HT-29 (cell line): ENCODE measurements around the gene ESR1. TPM values are rescaled to one million over a fixed set of nuclear protein-coding genes. Genes with fewer than 3 reads are reported as not detected.
"Not testable (repeated sequence)": the region's sequence is repeated elsewhere in the genome, so short reads cannot be mapped to it uniquely, and the experiment has no call there.

Experiments
- DNase-seq: peaks from one replicate; pipeline ENCODE4 v3.0.0-alpha.2; 2015; ENCODE audit warnings: low spot score
- total RNA-seq: library from RNA; depleted of rRNA; stranded (reverse); fragments of >200 nt; shearing (Covaris generic); gene quantifications from 2 replicates; pipeline ENCODE4 v1.2.3, GENCODE V29; 2014

ESR1 gene
- total RNA-seq, 1 experiment from 2014 or later, result not detected

- no peak for DNase-seq
Measured at GRCh38 chr6:152130441-152130840, 323.0 kb downstream of the ESR1 start.

- DNase-seq, result peak; percentile 50
Measured at GRCh38 chr6:152135755-152136448, 328.4 kb downstream of the ESR1 start.

DNA sequence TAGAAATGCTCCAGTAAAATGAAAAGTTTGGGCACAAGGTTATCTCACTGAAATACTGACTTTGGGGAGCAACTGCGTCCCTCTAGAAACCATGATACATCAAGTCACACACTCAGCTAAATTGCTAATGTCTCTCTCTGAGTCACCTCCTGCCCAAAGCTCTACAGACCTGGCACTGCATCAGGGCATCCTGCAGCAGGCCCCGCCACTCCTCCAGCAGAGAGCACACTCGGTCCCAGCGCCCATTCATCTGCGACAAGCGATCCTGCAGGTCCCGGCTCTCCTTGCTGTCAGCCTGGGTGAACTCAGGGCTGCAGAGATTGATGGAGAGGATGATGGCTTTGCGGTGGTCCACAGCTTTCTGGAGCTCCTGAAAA lies 329.0 kb downstream of the ESR1 start:
- DNase-seq, result peak; percentile 67

DNA sequence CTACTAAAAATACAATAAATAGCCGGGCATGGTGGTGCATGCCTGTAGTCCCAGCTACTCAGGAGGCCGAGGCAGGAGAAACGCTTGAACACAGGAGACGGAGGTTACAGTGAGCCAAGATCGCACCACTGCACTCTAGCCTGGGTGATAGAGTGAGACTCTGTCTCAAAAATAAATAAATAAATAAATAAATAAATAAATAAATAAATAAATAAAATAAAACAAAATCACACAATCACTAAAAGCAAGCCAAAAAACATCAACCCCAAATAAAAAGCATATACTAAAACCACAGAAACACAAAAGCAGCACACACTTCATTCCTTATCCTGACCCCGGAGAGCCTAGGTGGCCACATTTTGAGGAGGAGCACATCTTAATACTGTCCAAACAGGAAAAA lies 330.9 kb downstream of the ESR1 start:
- DNase-seq, result not testable (repeated sequence)

DNA sequence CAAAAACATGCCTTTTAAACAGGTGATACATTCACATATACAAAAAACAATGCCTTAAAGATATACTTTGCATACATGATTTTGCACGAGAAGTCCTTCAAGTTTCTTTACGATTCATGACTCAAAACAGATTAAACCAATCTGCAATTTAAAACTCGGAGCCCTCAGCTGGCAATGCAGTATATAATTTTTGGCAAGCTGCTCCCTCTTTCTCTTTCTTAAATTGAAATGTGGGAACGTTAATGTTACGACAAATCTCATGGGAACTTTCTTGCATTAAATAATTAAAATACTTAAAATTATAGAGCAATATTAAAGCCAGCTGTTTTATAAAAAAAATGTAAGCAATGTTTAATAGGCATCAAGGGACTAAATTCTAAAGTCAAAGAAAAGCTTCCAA lies 334.6 kb downstream of the ESR1 start:
- DNase-seq, result no peak

GRCh38 chr6:152143359-152143758 lies 335.9 kb downstream of the ESR1 start:
- no peak for DNase-seq

DNA sequence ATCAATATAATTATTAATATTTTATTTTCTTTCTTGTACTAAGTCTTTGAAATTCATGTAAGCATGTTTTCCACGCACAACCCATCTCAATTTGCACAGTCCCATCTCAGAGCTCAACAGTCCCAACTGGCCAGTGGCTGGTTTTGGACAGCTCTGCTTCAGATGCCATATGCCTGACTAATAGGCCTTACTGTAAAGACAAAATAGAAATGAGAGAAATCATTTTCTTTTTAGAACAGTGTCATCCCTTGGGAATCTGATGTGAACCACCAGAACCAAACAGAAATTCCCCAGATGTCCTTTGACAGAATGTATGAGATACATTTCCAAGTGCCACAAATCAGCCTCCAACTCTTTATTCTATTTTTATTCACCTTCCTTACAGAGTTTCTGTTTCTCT lies 338.9 kb downstream of the ESR1 start:
- no peak for DNase-seq

- DNase-seq, result no peak
Measured at GRCh38 chr6:152147269-152147668, 339.8 kb downstream of the ESR1 start.

- no peak for DNase-seq
Measured at GRCh38 chr6:152148412-152148811, 340.9 kb downstream of the ESR1 start.

- no peak for DNase-seq
Measured at GRCh38 chr6:152150196-152150595, 342.7 kb downstream of the ESR1 start.

GRCh38 chr6:152151920-152152319 lies 344.4 kb downstream of the ESR1 start:
- DNase-seq, result no peak

DNA sequence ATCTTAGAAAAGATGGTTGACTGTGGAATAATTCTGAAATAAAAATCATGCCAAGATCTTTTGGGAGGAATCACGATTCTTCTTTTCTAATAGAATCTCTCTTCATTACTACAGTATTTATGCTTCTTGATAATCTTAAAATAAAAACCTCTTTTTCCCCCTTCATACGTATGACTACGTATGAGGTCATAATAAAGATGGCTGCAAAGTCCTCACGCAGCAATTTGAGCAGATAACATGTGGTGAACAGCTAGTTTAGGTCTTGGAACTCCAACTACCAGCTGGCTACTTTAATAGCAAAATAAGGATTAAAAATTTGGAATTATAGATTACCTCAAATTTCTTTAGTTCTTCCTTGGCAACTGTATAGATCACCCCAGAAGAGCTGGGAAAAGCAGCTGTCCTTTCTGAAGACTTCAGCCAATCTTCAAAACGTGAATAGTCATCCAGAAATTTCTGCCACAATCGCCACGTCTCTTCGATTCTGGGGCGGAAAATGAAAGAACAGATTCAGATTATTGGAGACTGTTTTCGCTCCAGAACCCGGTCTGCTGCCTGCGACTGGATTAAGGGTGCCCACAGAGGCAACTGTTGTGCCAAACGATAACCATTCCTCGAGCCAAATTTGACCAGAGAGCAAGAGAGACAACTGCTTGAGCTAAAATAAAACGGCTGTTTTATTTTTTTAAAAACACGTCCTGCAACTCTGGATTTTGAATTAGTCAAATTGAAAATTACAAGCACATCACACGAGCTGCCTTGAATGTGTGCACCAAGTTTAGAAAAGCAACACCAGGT lies 347.3 kb downstream of the ESR1 start:
- no peak for DNase-seq

DNA sequence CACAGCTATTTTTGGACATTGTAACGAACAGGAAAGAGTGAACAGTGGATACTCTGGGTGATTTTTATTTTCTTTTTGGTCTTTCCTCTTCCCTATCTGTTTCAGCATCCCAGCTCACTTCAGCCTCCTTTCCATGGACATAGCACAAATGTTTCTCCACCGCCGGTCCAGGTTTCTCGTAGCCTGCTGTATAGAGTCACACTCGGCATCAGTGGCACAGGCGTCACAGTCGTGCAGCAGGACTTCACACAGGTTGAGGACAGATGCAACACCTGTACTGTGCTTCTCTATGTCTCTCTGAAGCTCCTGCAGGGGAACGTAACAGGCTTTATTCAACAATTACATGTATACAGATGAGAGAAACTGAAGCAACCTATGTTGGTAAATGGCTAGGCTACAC lies 348.3 kb downstream of the ESR1 start:
- no peak for DNase-seq

- DNase-seq, result no peak
Measured at GRCh38 chr6:152160346-152160745, 352.9 kb downstream of the ESR1 start.

- no peak for DNase-seq
Measured at GRCh38 chr6:152161501-152161900, 354.0 kb downstream of the ESR1 start.

DNA sequence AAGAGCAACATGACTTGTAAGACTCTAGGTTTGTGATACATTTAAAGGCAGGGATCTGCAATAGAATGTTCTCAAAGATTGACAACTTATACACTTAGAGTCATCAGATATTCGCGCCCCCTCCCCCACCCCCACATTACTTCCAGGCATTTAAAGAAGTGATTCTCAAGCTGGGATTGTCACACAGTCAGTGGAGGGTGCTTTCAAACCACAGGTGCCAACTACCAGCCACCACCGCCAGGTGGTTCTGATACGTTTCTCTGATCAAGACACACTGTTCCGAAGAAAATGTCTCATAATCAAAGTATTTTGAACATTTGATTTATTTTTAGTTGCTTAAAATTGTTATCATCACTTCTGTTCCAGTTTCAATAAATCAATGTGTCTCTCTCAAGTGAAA lies 357.5 kb downstream of the ESR1 start:
- DNase-seq, result no peak

DNA sequence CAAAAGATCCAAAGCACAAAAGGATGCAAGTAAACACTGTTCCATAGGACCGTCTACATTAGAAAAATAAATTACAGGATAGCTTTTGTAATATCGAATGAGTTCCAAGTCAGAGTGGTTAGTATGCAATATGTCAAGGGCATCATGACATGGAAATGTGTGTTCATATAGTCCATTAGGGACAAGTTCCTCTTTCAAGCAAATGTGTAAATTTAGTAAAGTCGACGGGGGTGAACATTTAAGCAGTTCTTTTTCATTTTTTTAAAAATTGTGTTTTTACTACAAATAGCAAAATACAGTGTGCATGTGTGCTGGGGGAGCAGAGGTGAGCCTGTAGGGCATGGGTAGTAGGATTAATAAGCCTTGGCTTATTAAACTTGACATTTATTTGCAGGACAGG lies 359.0 kb downstream of the ESR1 start:
- DNase-seq, result no peak

DNA sequence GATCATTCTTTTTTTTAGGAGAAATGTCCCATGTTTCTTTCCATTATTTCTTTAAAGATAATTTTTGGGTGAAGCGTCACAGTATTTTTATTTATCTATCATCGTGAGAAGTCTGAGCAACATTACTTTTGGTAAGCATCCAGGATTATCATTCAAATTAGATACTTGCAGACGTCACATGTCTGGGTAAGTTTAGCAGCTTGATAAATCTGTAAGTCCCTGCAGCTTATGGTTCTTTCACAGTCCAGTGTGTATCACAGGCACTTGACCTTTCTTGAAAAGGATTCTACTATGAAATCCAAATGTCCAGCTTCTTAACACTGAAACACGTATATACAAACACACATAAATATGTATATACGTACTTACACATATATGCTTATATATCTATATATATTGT lies 359.4 kb downstream of the ESR1 start:
- no peak for DNase-seq

DNA sequence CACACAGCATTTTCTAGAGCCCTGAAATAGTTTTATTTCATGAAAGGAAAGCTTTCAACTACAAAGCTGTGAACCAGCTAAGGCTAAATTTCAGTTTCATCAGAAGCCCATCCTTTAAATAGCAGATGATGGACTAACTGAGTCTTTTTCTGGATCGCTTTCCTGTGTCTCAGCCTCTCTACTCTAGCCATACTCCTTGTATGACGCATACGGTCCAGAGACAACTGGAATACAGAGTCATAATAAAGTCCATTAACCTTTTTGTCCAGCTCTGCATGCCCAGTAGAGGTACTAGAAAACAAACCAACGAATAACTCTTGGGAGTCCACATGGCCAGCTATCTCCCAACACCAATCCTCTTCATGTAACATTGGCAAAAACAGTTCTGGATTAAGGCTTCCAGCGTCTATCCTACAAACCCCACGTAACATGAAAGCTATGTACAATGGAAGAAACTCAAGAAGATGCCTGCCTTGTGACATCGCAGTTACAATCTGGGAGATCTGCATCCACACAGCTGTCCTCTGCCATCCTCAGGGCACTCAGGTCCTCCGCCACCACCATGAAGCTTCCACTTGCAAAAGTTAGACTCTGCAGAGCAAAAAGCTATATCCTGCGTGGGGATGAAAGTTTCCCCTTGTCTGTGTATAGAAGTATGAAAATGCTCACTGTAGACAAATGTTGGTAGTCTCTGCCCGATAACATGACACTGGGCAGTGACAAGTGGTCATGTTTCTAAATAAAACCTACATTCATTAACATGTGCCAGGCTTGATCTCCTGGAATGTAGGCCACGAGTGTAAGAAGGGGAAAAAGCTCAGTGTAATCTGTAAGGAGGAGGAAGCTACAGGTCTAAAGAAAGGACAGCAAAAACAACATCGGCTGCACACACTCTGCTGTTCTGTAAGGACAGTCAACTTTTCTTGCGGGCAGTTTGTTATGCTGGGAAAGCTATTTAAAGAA lies 360.4 kb downstream of the ESR1 start:
- no peak for DNase-seq

GRCh38 chr6:152170313-152170701 lies 362.8 kb downstream of the ESR1 start:
- DNase-seq, result no peak

DNA sequence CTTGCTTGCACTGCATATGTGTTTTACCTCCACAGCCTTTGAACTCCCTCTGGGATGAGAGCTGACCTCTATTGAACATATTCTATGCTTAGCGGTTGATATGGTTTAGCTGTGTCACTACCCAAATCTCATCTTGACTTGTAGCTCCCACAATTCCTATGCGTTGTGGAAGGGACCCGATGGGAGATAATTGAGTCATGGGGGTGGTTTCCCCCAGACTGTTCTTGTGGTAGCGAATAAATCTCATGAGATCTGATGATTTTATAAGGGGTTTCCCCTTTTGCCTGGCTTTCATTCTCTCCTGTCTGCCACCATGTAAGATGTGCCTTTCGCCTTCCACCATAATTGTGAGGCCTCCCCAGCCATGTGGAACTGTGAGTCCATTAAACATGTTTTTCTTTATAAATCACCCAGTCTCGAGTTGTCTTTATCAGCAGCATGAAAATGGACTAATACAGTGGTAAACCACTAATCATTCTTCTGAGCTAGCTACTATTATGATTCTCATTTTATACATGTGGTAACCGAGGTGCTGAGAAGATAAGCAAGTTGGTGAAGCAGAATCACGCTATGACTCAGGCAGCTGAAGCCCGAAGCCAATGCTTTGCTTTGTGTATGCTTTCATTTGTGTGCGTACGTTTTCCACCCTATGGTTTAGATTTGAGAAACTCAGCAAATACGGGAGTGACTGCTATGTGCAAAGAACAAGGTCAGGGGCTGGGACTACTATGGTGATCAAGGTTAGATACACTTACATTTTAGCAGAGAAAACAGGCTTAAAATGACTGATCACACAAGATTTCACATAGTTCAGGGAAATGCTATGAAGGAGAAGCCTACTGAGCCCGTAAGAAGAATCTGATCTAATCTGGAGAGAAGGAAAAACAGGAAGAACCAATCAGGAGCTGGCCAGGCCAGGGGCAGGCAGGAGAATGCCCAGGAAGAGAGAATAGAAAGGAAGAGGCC lies 363.5 kb downstream of the ESR1 start:
- no peak for DNase-seq
